Ishikawa (cell line): ENCODE data around the gene C16orf90.

ENCODE experiments used
- EP300 ChIP-seq: IDR thresholded peaks from 2 replicates; pipeline ENCODE4 v1.6.1; 2012; ENCODE audit warnings: borderline replicate concordance
- RAD21 ChIP-seq: IDR thresholded peaks from 2 replicates; pipeline ENCODE4 v1.6.1; 2012; ENCODE audit warnings: low read depth
- REST ChIP-seq: IDR thresholded peaks from 2 replicates; pipeline ENCODE4 v1.6.1; 2012; ENCODE audit warnings: low read depth, mild to moderate bottlenecking
- TAF1 ChIP-seq: IDR thresholded peaks from 2 replicates; pipeline ENCODE4 v1.6.1; 2012; ENCODE audit warnings: low read depth, mild to moderate bottlenecking
- TCF12 ChIP-seq: IDR thresholded peaks from 2 replicates; pipeline ENCODE4 v1.6.1; 2012; ENCODE audit warnings: low read depth
- TEAD4 ChIP-seq: IDR thresholded peaks from 2 replicates; pipeline ENCODE4 v1.6.1; 2012
- YY1 ChIP-seq: IDR thresholded peaks from 2 replicates; pipeline ENCODE4 v1.6.1; 2012; ENCODE audit warnings: low read depth
- ZBTB7A ChIP-seq: IDR thresholded peaks from 2 replicates; pipeline ENCODE4 v1.6.1; 2012; ENCODE audit warnings: low read depth
- TF ChIP-seq, protein P1 (sequence below): IDR thresholded peaks from 2 replicates; pipeline ENCODE4 v1.6.1; 2012

GRCh38 chr16:3511286-3512180 is 16.2 kb upstream of the C16orf90 start:
- TF ChIP-seq YY1 (no peak), TCF12 (no peak), REST (no peak), ZBTB7A (no peak), EP300 (no peak), RAD21 (no peak), TEAD4 (no peak), TAF1 (no peak)
- TF ChIP-seq, protein P1, sequence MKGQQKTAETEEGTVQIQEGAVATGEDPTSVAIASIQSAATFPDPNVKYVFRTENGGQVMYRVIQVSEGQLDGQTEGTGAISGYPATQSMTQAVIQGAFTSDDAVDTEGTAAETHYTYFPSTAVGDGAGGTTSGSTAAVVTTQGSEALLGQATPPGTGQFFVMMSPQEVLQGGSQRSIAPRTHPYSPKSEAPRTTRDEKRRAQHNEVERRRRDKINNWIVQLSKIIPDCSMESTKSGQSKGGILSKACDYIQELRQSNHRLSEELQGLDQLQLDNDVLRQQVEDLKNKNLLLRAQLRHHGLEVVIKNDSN: no peak
